MCF 10A (cell line): ENCODE data around the gene KIF1B. TPM values are rescaled to one million over a fixed set of nuclear protein-coding genes. Genes with fewer than 3 reads are reported as not detected.
A peak's percentile ranks its signal among the peaks of the same experiment; 100 is the strongest.

Experiments
- BruUV-seq: library from RNA; stranded (reverse); fragments of 400-500 nt; replicated peaks from 2 replicates; lab custom pipeline; 2021; lab: Mats Ljungman, UMichigan
- CTCF ChIA-PET: fragments of 300-600 bp; sonication (Branson Sonifier 250); formaldehyde crosslinking; extraction: SDS; loops from one replicate; lab custom pipeline; 2021; ENCODE audit warnings: antibody characterized with exemption, inconsistent platforms; lab: Yijun Ruan, JAX
- POLR2A ChIA-PET: fragments of 300-600, 350-650 bp; sonication (Branson Sonifier 250); formaldehyde crosslinking; extraction: SDS; loops from one replicate; lab custom pipeline; 2020; ENCODE audit warnings: antibody characterized with exemption, inconsistent platforms; lab: Yijun Ruan, JAX
- DNase-seq: peaks from one replicate; pipeline ENCODE4 v3.0.0-alpha.2; 2018; ENCODE audit not compliant: unreplicated experiment
- H3K27ac Mint-ChIP-seq: one replicate; pipeline ENCODE4 v1.8.0; 2022; ENCODE audit warnings: mild to moderate bottlenecking, low read depth, mixed read lengths; ENCODE audit not compliant: unreplicated experiment
- H3K27me3 Mint-ChIP-seq: one replicate; pipeline ENCODE4 v1.8.0; 2022; ENCODE audit warnings: mixed read lengths; ENCODE audit not compliant: insufficient read depth, unreplicated experiment
- H3K36me3 Mint-ChIP-seq: one replicate; pipeline ENCODE4 v1.8.0; 2022; ENCODE audit warnings: mild to moderate bottlenecking, moderate library complexity, mixed read lengths; ENCODE audit not compliant: insufficient read depth, unreplicated experiment
- H3K4me1 Mint-ChIP-seq: one replicate; pipeline ENCODE4 v1.8.0; 2022; ENCODE audit warnings: mixed read lengths; ENCODE audit not compliant: insufficient read depth, unreplicated experiment
- H3K4me3 Mint-ChIP-seq: one replicate; pipeline ENCODE4 v1.8.0; 2022; ENCODE audit warnings: mild to moderate bottlenecking, moderate library complexity, mixed read lengths; ENCODE audit not compliant: unreplicated experiment
- H3K9me3 Mint-ChIP-seq: one replicate; pipeline ENCODE4 v1.8.0; 2022; ENCODE audit warnings: mixed read lengths; ENCODE audit not compliant: unreplicated experiment
- intact Hi-C: fragments of 100-400 bp; cut with micrococcal nuclease; formaldehyde crosslinking; loops from 2 replicates; pipeline ENCODE4 v1.14.1; 2022
- total RNA-seq: library from RNA; stranded (reverse); gene quantifications from 2 replicates; pipeline ENCODE4 v1.2.3, GENCODE V29; 2022
- TF ChIP-seq, protein P1 (sequence below): fragments of 200-600 bp; IDR thresholded peaks from one replicate; pipeline ENCODE4 v1.8.0; 2022; ENCODE audit warnings: antibody characterized with exemption, mild to moderate bottlenecking; ENCODE audit not compliant: unreplicated experiment

Gene KIF1B
- total RNA-seq, 1 experiment from 2014 or later, result 35.9 TPM

DNA sequence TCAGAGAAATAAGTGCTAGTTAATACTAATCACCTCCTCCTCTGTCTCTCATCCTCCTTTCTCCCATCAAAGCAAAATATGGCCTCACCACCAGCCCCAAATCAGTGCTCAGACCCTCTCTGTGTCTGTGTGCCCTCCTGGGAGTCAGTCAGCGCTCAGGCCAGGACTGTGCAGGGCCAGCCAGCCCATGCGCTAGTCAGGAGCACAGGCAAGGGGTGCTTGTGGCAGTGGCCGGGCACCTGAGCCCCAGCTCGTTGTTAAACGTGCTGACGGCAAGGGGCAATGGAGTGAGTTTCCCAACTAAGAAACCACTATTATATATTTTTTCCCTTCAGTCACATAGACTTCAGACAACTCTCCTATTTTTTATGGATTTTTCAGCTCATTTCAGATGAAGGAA is 169.3 kb downstream of the KIF1B start:
- Mint-ChIP-seq H3K27ac (no peak overlapping the region), H3K9me3 (no peaks in the 10 kb centered on the region), H3K27me3 (no peaks in the 10 kb centered on the region), H3K36me3 (peaks cover 45% of the 10 kb centered on the region), H3K4me1 (no peaks in the 10 kb centered on the region), H3K4me3 (no peak overlapping the region)
- ChIA-PET POLR2A (interaction anchor here (0.7 kb wide), 1 partner anchor 19 kb away, joined by 3 read pairs; the partner anchor contains the start of gene PGD), CTCF (interaction anchor here (2.0 kb wide), 1 partner anchor 20 kb away, joined by 5 read pairs; no protein-coding TSS in a partner anchor)
- no peak for DNase-seq
- BruUV-seq, result no TSS peak
- TF ChIP-seq, protein P1, sequence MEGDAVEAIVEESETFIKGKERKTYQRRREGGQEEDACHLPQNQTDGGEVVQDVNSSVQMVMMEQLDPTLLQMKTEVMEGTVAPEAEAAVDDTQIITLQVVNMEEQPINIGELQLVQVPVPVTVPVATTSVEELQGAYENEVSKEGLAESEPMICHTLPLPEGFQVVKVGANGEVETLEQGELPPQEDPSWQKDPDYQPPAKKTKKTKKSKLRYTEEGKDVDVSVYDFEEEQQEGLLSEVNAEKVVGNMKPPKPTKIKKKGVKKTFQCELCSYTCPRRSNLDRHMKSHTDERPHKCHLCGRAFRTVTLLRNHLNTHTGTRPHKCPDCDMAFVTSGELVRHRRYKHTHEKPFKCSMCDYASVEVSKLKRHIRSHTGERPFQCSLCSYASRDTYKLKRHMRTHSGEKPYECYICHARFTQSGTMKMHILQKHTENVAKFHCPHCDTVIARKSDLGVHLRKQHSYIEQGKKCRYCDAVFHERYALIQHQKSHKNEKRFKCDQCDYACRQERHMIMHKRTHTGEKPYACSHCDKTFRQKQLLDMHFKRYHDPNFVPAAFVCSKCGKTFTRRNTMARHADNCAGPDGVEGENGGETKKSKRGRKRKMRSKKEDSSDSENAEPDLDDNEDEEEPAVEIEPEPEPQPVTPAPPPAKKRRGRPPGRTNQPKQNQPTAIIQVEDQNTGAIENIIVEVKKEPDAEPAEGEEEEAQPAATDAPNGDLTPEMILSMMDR, result no peak
- intact Hi-C loops, result no loop called here

DNA sequence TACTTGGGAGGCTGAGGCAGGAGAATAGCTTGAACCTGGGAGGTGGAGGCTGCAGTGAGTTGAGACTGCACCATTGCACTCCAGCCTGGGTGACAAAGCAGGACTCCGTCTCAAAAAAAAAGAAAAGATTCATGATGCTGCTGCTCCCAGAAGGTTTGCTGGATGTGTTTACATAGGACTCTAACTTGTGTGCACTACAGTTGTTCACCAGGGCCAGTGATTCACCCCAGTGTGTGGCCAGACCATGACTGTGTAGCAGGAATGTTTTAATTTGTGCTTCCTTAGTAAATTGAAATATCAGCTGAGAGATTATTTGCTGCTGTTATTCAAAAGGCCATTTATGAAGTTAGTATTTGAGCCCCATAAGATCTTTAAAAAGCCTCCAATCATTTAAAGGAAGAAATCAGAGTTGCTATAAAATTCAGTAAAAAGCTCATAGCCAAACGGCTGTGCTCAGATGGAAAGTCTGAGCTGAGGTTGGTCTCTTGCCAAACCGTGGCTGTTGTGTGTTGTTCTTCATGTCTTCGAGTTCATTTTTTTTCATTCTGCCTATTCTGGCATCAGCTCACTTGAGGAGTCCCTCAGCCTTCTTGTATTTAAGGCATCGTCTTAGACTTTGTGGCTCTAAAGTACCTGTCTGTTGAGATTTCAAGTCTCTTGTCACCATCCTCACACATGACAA is 170.4 kb downstream of the KIF1B start:
- Mint-ChIP-seq H3K4me3 (no peak overlapping the region), H3K27me3 (no peaks in the 10 kb centered on the region), H3K36me3 (peaks cover 44% of the 10 kb centered on the region), H3K4me1 (no peaks in the 10 kb centered on the region), H3K27ac (peak overlapping the region; percentile 36), H3K9me3 (no peaks in the 10 kb centered on the region)
- intact Hi-C loops, result no loop called here
- DNase-seq, result peak; percentile 17
- no TSS peak for BruUV-seq
- CTCF ChIA-PET, result interaction anchor here (0.6 to 2.0 kb wide), 4 partner anchors 19 to 219 kb away, joined by 3 to 11 read pairs (median 4); partner anchors contain the start of gene CENPS
- POLR2A ChIA-PET, result interaction anchor here (0.6 to 2.4 kb wide), 2 partner anchors 18 to 520 kb away, joined by 4 to 7 read pairs; partner anchors contain the start of gene PGD
- TF ChIP-seq, protein P1, result no peak

DNA sequence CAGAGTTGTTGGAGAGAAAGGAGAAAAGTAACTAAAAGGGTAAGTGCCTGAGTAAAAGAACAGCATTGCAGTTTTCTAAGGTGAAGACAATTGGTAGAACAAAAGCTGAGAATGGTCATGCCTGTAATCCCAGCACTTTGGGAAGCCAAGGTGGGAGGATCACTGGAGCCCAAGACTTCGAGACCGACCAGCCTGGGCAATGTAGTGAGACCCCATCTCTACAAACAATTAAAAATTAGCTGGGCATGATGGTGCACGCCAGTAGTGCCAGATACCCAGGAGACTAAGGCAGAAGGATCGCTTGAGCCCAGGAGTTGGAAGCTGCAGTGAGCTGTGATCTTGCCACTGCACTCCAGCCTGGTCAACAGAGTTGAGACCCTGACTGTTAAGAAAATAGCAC is 173.3 kb downstream of the KIF1B start:
- POLR2A ChIA-PET, result no interaction called here
- H3K9me3 Mint-ChIP-seq, result no peaks in the 10 kb centered on the region
- TF ChIP-seq, protein P1, result no peak
- peaks cover 25% of the 10 kb centered on the region for H3K36me3 Mint-ChIP-seq
- DNase-seq, result no peak
- no peak overlapping the region for H3K27ac Mint-ChIP-seq
- no peaks in the 10 kb centered on the region for H3K27me3 Mint-ChIP-seq
- peaks cover 6% of the 10 kb centered on the region for H3K4me1 Mint-ChIP-seq
- no TSS peak for BruUV-seq
- no peak overlapping the region for H3K4me3 Mint-ChIP-seq
- intact Hi-C loops, result no loop called here
- CTCF ChIA-PET, result no interaction called here

DNA sequence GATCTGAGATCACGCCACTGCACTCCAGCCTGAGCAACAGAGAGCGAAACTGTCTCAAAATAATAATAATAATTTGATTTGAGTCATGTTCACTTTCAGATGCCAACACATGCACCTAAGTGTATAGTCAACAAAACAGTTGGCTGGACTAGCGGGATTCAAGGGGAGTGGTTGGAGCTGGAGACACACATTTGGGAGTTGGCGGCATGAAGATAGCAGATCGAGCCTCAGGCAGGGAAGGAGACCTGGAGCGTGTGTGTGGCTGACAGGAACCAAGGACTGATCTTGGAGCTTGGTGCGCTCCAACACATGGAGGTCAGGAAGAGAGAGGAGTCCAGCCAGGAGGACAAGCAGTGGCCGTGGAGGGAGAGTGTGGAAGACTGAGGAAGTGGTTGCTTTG is 173.8 kb downstream of the KIF1B start:
- H3K36me3 Mint-ChIP-seq, result peaks cover 19% of the 10 kb centered on the region
- intact Hi-C loops, result no loop called here
- no peak for DNase-seq
- POLR2A ChIA-PET, result no interaction called here
- H3K27me3 Mint-ChIP-seq, result no peaks in the 10 kb centered on the region
- no TSS peak for BruUV-seq
- no peak overlapping the region for H3K27ac Mint-ChIP-seq
- TF ChIP-seq, protein P1, result no peak
- H3K9me3 Mint-ChIP-seq, result no peaks in the 10 kb centered on the region
- H3K4me1 Mint-ChIP-seq, result peaks cover 6% of the 10 kb centered on the region
- no peak overlapping the region for H3K4me3 Mint-ChIP-seq
- CTCF ChIA-PET, result no interaction called here
